ENCODE data around the gene TLNRD1.
"Not testable (repeated sequence)": the region's sequence is repeated elsewhere in the genome, so short reads cannot be mapped to it uniquely, and the experiment has no call there.

TLNRD1 gene

GRCh38 chr15:81000624-81001151, at the start of gene TLNRD1:
TLNRD1 (plus strand) TSS chr15:81000923; CDS start chr15:81002272, 1,349 bp downstream.
- DNase-seq (ENCODE audit: low spot score): peak; percentile 91

- no peak for DNase-seq (ENCODE audit: low spot score)
These were observed 48.8 kb upstream of the TLNRD1 start for GRCh38 chr15:80951941-80952340.

DNA sequence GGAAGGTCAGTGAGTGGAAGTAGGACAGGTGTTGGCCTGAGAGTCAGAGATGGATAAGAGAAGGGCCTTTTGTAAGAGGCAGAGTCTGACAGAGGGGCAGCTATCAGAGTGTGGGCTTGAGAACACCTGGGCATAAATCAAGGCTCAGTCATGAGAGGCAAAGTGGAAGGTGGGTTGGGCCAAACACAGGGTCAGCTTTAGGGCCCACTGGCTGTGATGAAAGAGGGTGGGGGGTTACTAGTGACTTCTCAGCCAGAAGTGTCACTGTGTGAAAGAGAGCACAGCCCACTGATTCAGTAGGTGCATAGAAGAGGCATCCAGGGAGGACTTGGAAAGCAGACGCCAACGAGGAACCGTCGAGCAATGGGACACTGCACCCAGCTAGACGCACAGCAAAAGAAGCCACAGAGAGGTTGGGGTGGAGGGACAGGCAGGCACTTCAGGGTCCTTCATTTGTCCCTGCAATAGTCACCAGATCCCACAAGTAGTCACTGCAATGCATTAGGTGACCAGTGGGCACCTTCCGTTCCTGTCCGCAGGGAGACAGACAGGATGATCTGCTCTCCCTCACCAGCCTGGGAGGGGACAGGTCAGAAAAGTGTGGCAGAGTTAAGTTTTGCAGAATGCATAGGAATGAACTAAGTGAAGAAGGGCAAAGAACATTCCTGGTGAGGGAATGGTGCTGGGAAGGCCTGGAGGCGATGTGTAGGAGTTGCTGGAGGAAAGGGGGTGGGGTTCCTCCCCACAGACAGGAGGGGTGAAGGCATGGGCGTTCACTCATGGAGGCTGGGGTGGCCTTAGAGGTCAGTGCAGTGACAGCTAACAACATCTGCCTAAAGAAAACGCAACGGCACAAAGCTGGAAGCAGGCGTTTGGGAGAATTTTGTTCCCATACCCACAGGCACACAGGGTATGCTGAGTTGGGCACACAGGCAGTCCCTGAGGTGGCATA, 47.4 kb upstream of the TLNRD1 start:
- no peak for DNase-seq (ENCODE audit: low spot score)

DNA sequence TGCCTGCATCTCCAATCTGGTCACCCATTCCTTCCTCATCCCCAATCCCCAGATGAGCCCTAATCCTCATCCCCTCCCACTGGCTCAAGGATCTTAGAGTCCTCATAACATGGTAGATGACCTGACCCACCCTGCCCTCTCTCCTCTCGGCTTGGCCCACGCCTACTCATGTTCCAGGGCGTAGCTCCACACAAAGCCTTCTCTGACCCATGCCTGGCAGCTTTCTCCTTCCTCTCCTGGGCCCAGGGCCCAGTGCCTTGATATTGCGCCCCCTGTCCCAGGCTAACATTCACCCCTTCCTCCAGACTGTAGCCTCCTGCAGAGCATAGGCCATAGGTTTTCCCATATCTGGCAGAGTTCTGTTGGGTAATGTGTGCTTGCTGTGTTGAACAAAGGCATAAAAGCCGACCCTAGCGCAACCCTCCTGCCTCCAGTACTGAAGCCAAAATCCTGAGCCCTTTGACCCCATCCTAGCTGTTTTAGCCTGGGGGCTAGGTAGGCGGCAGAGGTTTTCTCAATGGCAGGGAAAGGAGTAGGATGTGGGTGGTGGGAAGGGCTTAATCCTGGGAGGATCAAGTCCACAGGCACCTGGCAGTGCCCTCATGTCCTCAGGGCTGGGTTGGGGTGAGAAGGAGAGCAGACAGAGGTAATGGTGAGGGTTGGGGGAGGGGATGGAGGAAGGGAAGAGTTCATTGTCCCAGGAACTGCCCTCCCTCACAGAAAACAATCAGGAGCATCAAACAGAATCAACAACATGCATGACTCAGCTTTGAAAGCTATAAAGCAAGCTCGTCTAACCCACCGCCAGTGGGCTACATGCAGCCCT, 46.6 kb upstream of the TLNRD1 start:
- DNase-seq (ENCODE audit: low spot score): no peak

DNA sequence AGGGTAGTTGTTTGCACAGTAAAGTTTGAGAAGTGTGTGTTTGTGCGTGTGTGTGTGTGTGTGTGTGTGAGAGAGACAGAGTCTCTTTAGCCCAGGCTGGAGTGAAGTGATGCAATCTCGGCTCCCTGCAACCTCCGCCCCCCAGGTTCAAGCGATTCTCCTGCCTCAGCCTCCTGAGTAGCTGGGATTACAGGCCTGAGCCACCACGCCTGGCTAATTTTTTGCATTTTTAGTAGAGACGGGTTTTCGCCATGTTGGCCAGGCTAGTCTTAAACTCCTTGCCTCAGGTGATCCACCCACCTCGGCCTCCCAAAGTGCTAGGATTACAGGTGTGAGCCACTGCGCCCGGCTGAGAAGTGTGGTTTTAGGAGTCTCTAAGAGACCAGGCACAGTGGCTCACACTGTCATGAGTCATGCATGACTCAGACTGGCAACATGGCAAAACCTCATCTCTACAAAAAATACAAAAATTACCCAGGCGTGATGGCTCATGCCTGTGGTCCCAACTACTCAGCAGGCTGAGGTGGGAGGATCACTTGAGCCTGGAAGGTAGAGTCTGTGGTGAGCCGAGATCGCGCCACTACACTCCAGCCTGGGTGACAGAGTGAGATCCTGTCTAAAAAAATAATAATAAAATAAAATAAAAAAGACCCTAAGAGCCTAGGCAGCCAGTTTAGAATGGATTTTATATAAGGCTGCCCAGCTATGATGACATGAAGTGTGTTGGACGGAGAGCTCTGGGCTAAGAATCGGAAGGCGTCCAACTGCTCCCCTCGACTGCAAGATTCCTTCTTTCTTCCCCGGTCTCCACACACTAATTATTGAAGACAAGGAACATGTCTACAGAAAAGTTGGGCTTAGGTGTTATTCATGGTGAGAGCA, 44.9 kb upstream of the TLNRD1 start:
- peak; percentile 56 for DNase-seq (ENCODE audit: low spot score)

DNA sequence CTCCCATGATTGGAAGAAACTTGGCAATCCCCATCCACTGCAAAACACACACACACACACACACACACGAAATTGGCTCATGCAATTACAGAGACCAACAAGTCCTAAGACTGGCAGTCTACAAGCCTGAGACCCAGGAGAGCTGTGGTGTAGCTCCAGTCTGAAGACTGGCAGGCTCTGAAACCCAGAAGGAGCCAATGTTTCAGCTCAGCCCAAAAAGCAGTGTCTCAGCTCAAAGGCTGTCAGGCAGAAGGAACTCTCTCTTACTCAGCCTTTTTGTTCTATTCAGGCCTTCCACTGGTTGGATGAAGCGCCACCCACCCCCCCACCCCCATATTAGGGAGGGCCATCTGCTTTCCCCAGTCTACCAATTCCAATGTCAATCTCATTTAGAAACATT, 43.2 kb upstream of the TLNRD1 start:
- DNase-seq (ENCODE audit: low spot score): no peak

- DNase-seq (ENCODE audit: low spot score): no peak
These were observed 42.7 kb upstream of the TLNRD1 start for GRCh38 chr15:80957976-80958375.

DNA sequence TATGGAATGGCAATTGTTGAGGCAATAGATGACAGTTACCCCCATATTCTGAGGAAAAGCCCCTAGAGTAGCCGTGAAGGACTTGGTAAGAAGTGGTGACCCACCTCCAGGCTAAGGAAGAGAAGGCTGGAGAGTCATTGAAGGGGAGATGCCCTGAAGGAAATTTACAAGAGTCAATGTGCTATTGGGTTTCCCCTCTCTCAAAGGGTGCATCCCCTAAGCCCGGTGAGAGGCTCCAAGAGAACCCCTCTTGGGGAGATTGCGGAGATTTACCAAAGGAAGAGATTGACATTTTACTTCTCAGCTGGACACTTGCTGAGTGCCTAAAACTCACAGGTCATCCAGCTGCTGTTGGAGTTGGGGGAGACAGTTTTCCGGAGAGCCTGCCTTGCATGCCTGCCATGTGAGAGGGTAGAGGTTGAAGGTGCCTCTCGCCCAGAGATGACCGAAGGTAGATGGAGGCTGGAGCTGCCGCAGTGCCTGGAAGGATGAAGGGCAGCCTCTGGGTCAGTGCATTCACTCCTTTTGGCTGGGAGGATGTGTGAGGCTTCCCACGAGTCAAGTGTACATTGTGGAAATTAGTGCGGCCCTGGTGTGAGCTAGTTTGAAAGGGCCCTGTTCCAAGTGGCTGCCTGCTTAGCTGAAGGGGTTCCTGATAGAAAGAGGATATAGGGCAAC, 41.8 kb upstream of the TLNRD1 start:
- DNase-seq (ENCODE audit: low spot score): no peak

DNA sequence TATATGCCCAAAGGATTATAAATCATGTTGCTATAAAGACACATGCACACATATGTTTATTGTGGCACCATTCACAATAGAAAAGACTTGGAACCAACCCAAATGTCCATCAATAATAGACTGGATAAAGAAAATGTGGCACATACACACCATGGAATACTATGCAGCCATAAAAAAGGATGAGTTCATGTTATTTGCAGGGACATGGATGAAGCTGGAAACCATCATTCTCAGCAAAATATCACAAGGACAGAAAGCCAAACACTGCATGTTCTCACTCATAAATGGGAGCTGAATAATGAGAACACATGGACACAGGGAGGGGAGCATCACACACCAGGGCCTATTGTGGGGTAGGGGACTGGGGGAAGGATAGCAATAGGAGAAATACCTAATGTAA, 35.3 kb upstream of the TLNRD1 start:
- not testable (repeated sequence) for DNase-seq (ENCODE audit: low spot score)

DNA sequence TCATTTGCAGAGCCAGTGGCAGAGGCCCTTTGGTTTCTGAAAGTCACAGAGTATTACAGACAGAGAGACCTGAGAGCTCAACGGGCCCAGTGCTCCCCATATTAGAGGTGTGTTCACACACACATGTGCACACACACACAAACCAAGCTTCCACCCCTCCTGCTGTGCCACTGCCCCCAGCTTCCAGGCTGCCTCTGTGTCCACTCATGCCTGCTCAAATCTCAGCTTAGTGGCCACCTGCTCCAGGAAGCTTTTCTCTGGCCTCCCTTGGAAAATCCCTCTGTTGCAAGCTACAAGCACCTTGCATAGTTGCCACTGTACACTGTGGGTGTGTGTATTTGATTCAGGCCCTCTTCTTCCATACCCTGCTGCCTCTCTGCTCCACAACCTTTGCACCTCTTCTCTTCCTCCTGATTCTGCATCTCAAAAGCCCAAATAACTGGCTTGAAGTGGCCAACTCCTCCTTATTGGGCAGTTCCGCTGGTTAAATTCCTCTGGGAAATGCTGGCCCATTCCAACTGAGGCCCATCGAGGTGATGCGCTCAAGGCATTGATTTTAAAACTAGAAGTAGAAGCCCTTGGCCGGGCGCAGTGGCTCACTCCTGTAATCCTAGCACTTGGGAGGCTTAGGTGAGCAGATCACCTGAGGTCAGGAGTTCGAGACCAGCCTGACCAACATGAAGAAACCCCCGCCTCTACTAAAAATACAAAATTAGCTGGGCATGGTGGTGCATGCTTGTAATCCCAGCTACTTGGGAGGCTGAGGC, 34.1 kb upstream of the TLNRD1 start:
- no peak for DNase-seq (ENCODE audit: low spot score)

GRCh38 chr15:80967451-80967850, 33.3 kb upstream of the TLNRD1 start:
- DNase-seq (ENCODE audit: low spot score): peak; percentile 71

DNA sequence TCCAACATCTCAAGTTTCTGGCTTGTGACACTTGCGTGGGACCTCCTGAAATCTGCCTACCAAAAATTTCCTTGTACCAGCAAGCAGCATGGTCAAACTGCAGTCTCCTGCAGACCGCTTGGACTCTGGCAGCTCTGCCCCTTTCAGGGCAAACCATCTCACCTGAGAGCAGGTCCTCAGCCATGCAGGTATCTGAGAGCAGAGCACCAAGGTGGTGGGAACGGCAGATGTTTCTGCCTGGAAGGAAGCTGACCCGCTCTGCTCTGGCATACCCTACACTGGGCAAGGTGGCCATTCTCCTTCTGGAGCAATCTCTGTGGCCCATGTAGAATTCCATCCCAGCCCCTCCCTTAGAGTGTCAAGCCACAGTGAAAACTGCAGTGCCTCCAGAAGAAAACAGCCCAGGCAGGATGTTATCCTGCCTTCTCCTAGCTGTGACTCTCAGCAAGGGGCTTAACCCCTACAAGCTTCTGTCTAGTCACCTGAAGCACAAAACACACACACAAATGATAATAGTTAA, 32.7 kb upstream of the TLNRD1 start:
- DNase-seq (ENCODE audit: low spot score): no peak

DNA sequence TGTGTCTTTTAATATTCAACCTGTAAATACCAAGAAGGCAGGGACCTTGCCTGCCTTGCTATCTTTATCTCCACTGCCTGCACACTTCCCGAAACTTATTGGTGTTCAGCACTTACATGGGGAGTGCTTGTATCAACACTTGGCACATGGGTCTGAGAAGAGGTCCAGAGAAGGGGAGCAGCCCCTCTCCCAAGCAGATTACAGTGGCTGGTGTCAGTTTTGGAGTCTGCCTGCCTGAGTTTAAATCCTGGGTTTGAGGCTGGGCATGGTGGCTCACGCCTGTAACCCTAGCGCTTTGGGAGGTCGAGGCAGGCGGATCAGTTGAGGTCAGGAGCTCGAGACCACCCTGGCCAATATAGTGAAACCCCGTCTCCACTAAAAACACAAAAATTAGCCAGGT, 31.4 kb upstream of the TLNRD1 start:
- DNase-seq (ENCODE audit: low spot score): no peak

- DNase-seq (ENCODE audit: low spot score): peak; percentile 54
These were observed 30.6 kb upstream of the TLNRD1 start for GRCh38 chr15:80970018-80970657.

- no peak for DNase-seq (ENCODE audit: low spot score)
These were observed 30.1 kb upstream of the TLNRD1 start for GRCh38 chr15:80970658-80971057.

DNA sequence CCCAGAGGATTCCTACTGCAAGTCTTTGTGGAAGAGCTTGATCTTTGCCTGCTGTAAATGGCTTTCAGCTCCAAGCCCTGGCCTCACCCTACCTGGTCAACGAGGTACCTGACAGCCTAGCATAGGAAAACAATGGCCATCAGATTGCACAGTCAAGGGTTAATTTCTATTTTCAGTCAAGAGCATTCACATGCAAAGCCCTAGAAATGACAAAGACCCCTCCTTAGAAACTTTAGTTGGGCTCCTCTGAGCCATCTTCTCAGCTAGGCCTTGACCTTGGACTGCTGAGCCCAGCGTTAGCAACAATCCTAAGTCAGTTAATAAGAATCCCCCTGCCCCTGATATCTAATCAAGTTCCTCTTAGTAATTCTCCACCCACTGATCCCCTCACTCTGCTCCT, 29.6 kb upstream of the TLNRD1 start:
- no peak for DNase-seq (ENCODE audit: low spot score)

DNA sequence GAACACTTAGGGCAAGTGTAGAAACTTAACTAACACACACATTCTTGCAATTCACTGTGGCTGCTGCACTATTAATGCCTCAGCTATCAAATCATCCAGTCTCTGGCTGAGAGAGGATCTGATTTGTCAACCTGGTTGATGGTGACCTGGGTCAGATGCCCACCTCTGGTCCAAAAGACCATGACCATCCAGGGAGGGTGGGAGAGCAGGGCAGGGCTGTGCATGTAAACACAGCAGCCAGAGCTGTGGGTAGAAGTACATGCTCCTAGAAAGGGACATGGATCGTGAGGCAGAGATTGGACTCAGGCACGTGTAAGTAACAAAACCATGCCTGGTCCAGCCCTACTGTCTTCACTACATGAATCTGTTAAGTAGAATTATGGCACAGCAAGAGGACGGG, 28.4 kb upstream of the TLNRD1 start:
- DNase-seq (ENCODE audit: low spot score): no peak

- no peak for DNase-seq (ENCODE audit: low spot score)
These were observed 25.8 kb upstream of the TLNRD1 start for GRCh38 chr15:80974914-80975313.

GRCh38 chr15:80976851-80977250, 23.9 kb upstream of the TLNRD1 start:
- no peak for DNase-seq (ENCODE audit: low spot score)

DNA sequence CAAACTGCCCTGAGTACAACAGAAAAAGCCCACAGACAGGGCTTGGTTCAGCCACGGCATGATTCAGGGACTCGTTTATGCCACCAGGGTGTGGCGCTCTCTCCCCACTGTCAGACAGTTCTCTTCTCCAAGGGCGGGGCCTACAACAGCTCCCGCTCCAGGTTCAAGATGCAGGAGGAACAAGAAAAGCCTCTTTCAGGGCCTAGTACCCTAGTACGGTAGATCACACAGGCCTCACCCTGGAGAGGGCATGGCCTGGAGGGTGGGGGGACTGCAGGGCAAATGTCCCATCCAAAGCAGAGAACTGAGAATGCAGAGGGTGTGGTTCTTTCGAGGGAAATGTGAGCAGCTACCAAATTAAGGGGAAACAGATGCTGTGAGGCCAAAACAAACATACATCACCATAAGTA, 23.1 kb upstream of the TLNRD1 start:
- DNase-seq (ENCODE audit: low spot score): no peak

All from hepatic stellate cell (primary cell).